ENCODE results near the gene HASPIN. TPM values are rescaled to one million over a fixed set of nuclear protein-coding genes. Genes with fewer than 3 reads are reported as not detected.
A peak's percentile ranks its signal among the peaks of the same experiment; 100 is the strongest.

The HASPIN gene
- total RNA-seq, 1 donor from 2014 or later = 14.8 TPM

GRCh38 chr17:3770466-3770865 lies 46.8 kb downstream of the HASPIN start:
- no peaks in the 10 kb centered on the region for H3K79me2 ChIP-seq (ENCODE audit: low read depth)
- H3K9ac ChIP-seq = no peak overlapping the region
- no peaks in the 10 kb centered on the region for H3K36me3 Mint-ChIP-seq
- H3K27ac ChIP-seq = no peak overlapping the region
- H3K4me2 ChIP-seq = no peak overlapping the region
- no peaks in the 10 kb centered on the region for H3K36me3 ChIP-seq
- no peaks in the 10 kb centered on the region for H4K20me1 ChIP-seq (ENCODE audit: low read depth)
- peaks cover 21% of the 10 kb centered on the region for H3K4me1 Mint-ChIP-seq
- DNase-seq (ENCODE audit: low spot score) = peak; percentile 15
- H3K27me3 ChIP-seq = no peaks in the 10 kb centered on the region
- H3F3A ChIP-seq (ENCODE audit: low read depth) = no peaks in the 10 kb centered on the region
- H3K9me3 ChIP-seq (ENCODE audit: low read depth) = no peaks in the 10 kb centered on the region
- no peak overlapping the region for H3K4me3 Mint-ChIP-seq
- no peak overlapping the region for H3K4me3 ChIP-seq
- peak overlapping the region; percentile 23 for H3K27ac Mint-ChIP-seq
- H3K9me3 Mint-ChIP-seq = no peaks in the 10 kb centered on the region
- no peaks in the 10 kb centered on the region for H3K4me1 ChIP-seq
- no peak overlapping the region for H2AFZ ChIP-seq (replicated peaks)
- H3K27me3 Mint-ChIP-seq (ENCODE audit: insufficient read depth, low read depth) = peaks cover 15% of the 10 kb centered on the region
- TF ChIP-seq EZH2phosphoT487 (IDR thresholded peaks at IDR 0.05) = no peak
- TF ChIP-seq, protein P1, sequence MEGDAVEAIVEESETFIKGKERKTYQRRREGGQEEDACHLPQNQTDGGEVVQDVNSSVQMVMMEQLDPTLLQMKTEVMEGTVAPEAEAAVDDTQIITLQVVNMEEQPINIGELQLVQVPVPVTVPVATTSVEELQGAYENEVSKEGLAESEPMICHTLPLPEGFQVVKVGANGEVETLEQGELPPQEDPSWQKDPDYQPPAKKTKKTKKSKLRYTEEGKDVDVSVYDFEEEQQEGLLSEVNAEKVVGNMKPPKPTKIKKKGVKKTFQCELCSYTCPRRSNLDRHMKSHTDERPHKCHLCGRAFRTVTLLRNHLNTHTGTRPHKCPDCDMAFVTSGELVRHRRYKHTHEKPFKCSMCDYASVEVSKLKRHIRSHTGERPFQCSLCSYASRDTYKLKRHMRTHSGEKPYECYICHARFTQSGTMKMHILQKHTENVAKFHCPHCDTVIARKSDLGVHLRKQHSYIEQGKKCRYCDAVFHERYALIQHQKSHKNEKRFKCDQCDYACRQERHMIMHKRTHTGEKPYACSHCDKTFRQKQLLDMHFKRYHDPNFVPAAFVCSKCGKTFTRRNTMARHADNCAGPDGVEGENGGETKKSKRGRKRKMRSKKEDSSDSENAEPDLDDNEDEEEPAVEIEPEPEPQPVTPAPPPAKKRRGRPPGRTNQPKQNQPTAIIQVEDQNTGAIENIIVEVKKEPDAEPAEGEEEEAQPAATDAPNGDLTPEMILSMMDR (IDR thresholded peaks at IDR 0.05) = no peak
- TF ChIP-seq EZH2 (IDR thresholded peaks at IDR 0.05) = no peak

DNA sequence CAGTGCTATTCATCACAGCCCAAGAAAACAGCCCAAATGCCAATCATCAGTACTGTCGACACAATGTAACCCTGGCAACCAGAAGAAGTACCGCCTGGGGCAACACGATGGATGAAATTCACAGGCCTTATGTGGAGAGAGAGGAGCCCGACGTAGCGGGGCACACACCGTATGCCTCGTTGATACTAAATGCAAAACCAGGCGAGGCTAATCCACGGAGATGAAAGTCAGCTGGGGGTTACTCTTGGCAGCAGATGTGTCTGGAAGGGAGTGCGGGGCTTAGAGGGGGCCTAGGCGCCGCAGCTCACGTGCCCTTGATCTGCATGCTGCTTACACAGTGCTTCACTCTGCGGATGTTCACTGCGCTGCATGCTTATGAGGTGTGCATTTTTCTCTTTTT lies 47.4 kb downstream of the HASPIN start:
- H4K20me1 ChIP-seq (ENCODE audit: low read depth) = no peaks in the 10 kb centered on the region
- no peaks in the 10 kb centered on the region for H3K36me3 Mint-ChIP-seq
- no peak overlapping the region for H3K9ac ChIP-seq
- H3K9me3 Mint-ChIP-seq = no peaks in the 10 kb centered on the region
- H3K4me2 ChIP-seq = no peak overlapping the region
- peak overlapping the region; percentile 23 for H3K27ac Mint-ChIP-seq
- H3K9me3 ChIP-seq (ENCODE audit: low read depth) = no peaks in the 10 kb centered on the region
- no peaks in the 10 kb centered on the region for H3K27me3 ChIP-seq
- H3K27me3 Mint-ChIP-seq (ENCODE audit: insufficient read depth, low read depth) = peaks cover 13% of the 10 kb centered on the region
- no peak overlapping the region for H3K27ac ChIP-seq
- no peak for DNase-seq (ENCODE audit: low spot score)
- peaks cover 21% of the 10 kb centered on the region for H3K4me1 Mint-ChIP-seq
- no peaks in the 10 kb centered on the region for H3K79me2 ChIP-seq (ENCODE audit: low read depth)
- TF ChIP-seq EZH2phosphoT487 (IDR thresholded peaks at IDR 0.05) (no peak), EZH2 (IDR thresholded peaks at IDR 0.05) (no peak)
- TF ChIP-seq, protein P1 (IDR thresholded peaks at IDR 0.05) = no peak
- no peaks in the 10 kb centered on the region for H3K4me1 ChIP-seq
- no peak overlapping the region for H3K4me3 ChIP-seq
- H3K36me3 ChIP-seq = no peaks in the 10 kb centered on the region
- no peaks in the 10 kb centered on the region for H3F3A ChIP-seq (ENCODE audit: low read depth)
- no peak overlapping the region for H3K4me3 Mint-ChIP-seq
- H2AFZ ChIP-seq (replicated peaks) = no peak overlapping the region

- H3K36me3 Mint-ChIP-seq = no peaks in the 10 kb centered on the region
- Histone ChIP-seq H3K9ac (no peak overlapping the region), H3K79me2 (ENCODE audit: low read depth) (no peaks in the 10 kb centered on the region), H3K4me1 (no peaks in the 10 kb centered on the region), H3K27me3 (no peaks in the 10 kb centered on the region), H3F3A (ENCODE audit: low read depth) (no peaks in the 10 kb centered on the region), H3K36me3 (no peaks in the 10 kb centered on the region), H3K9me3 (ENCODE audit: low read depth) (no peaks in the 10 kb centered on the region), H2AFZ (replicated peaks) (no peak overlapping the region), H3K4me2 (no peak overlapping the region), H3K27ac (no peak overlapping the region), H4K20me1 (ENCODE audit: low read depth) (no peaks in the 10 kb centered on the region), H3K4me3 (no peak overlapping the region)
- no peak overlapping the region for H3K4me3 Mint-ChIP-seq
- H3K27ac Mint-ChIP-seq = no peak overlapping the region
- no peak for DNase-seq (ENCODE audit: low spot score)
- H3K27me3 Mint-ChIP-seq (ENCODE audit: insufficient read depth, low read depth) = peaks cover 15% of the 10 kb centered on the region
- H3K9me3 Mint-ChIP-seq = no peaks in the 10 kb centered on the region
- peaks cover 21% of the 10 kb centered on the region for H3K4me1 Mint-ChIP-seq
- TF ChIP-seq EZH2phosphoT487 (IDR thresholded peaks at IDR 0.05) (no peak), EZH2 (IDR thresholded peaks at IDR 0.05) (no peak)
- TF ChIP-seq, protein P1 (IDR thresholded peaks at IDR 0.05) = no peak
These were observed 49.1 kb downstream of the HASPIN start for GRCh38 chr17:3772764-3773163.

Data from neural progenitor cell (in vitro differentiated cells).